Measurements from ENCODE around the gene CCSER2.
"Not testable (repeated sequence)": the region's sequence is repeated elsewhere in the genome, so short reads cannot be mapped to it uniquely, and the experiment has no call there.

CCSER2 gene

GRCh38 chr10:84522612-84523462 lies 194.4 kb downstream of the CCSER2 start:
- no peak for DNase-seq (ENCODE audit: low spot score)

- DNase-seq (ENCODE audit: low spot score), result no peak
Observed at GRCh38 chr10:84523526-84523925, 195.1 kb downstream of the CCSER2 start.

DNA sequence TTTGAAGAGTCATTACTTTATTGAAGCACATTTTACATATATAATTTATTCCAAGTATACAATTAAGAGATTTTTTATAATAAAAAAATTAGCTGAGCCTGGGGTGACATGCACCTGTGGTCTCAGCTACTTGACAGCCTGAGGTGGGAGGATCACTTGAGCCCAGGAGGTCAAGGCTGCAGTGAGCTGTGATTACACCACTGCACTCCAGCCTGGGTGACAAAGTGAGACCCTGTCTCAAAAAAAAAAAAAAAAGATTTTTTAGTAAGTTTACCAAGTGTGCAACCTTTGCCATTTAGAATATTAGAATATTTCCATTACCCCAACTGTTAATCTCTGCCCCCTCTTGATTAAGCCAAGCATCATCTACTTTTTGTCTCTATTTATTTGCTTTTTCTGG lies 196.0 kb downstream of the CCSER2 start:
- no peak for DNase-seq (ENCODE audit: low spot score)

- DNase-seq (ENCODE audit: low spot score), result no peak
Observed at GRCh38 chr10:84525120-84525806, 196.9 kb downstream of the CCSER2 start.

DNA sequence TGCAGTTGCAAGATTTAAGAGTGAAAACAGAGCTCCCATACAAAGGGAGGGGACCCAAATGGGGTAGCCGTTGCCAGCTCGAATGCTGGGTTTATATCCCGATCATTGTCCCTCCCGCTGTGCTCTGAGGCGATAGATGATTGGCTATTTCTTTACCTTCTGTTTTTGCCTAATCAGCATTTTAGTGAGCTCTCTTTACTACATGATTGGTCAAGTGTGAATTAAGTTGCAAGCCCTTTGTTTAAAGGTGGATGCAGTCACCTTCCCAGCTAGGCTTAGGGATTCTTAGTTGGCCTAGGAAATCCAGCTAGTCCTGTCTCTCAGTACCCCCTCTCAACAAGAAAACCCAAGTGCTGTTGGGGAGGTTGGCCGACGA lies 197.4 kb downstream of the CCSER2 start:
- not testable (repeated sequence) for DNase-seq (ENCODE audit: low spot score)

GRCh38 chr10:84527386-84527785 lies 199.0 kb downstream of the CCSER2 start:
- not testable (repeated sequence) for DNase-seq (ENCODE audit: low spot score)

DNA sequence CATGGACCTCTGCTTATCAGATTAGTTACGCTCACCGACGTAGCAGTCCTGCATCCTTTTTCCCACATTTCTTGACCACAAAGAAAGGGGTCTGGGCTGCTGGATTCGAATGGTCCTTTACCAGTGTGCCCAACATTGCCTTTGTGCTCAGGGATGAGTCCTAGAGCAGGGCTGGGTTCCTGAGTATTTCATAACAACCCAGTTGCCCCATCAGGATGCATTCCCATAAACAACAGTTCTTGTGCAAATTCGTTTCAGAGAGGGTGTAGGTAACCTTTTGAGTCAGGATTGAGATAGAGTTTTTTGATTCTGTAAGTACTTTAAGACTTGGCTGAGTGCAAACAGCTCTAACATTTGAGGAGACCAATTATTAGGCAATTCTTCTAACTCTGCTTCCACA lies 200.1 kb downstream of the CCSER2 start:
- not testable (repeated sequence) for DNase-seq (ENCODE audit: low spot score)

- DNase-seq (ENCODE audit: low spot score), result no peak
Observed at GRCh38 chr10:84530724-84531325, 202.4 kb downstream of the CCSER2 start.

- no peak for DNase-seq (ENCODE audit: low spot score)
Observed at GRCh38 chr10:84531396-84531795, 203.0 kb downstream of the CCSER2 start.

- DNase-seq (ENCODE audit: low spot score), result no peak
Observed at GRCh38 chr10:84534168-84534567, 205.8 kb downstream of the CCSER2 start.

GRCh38 chr10:84537447-84537931 lies 209.1 kb downstream of the CCSER2 start:
- DNase-seq (ENCODE audit: low spot score), result peak; percentile 63

GRCh38 chr10:84538036-84538435 lies 209.6 kb downstream of the CCSER2 start:
- no peak for DNase-seq (ENCODE audit: low spot score)

DNA sequence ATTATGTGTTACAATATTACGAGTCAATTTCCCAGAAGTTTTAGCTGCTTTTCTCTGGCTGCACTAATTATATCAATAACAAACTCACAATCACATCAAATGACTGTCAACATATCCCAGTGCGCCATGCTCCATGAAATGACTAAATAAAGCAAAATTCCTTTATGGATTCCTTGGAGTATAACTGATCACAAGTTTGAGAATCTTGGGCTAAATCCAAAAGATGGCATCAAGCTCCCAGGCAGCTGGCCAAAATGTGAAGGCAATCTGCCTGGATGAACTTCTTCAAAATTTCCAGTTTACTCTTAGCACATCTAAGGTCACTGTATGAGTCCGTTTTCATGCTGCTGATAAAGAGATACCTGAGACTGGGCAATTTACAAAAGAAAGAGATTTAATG lies 210.8 kb downstream of the CCSER2 start:
- no peak for DNase-seq (ENCODE audit: low spot score)

GRCh38 chr10:84540022-84540616 lies 211.7 kb downstream of the CCSER2 start:
- no peak for DNase-seq (ENCODE audit: low spot score)

GRCh38 chr10:84540617-84541288 lies 212.4 kb downstream of the CCSER2 start:
- DNase-seq (ENCODE audit: low spot score), result peak; percentile 39

DNA sequence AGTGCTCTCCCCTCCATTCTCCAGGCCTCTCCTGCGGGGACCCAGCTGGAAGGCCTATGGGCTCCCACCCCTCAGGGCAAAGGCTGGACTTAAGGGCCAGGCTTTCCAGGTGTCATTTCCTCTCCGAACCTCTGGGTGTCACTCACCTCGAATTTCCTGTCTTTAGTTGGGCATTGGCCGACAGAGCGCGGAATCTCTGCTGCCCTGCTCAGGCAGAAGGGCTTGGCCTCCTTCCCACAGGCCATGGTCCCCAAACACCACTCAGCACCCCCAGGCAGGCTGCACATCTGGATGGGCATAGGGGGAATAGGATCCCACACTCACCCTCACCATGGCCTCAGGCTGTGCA lies 212.9 kb downstream of the CCSER2 start:
- no peak for DNase-seq (ENCODE audit: low spot score)

DNA sequence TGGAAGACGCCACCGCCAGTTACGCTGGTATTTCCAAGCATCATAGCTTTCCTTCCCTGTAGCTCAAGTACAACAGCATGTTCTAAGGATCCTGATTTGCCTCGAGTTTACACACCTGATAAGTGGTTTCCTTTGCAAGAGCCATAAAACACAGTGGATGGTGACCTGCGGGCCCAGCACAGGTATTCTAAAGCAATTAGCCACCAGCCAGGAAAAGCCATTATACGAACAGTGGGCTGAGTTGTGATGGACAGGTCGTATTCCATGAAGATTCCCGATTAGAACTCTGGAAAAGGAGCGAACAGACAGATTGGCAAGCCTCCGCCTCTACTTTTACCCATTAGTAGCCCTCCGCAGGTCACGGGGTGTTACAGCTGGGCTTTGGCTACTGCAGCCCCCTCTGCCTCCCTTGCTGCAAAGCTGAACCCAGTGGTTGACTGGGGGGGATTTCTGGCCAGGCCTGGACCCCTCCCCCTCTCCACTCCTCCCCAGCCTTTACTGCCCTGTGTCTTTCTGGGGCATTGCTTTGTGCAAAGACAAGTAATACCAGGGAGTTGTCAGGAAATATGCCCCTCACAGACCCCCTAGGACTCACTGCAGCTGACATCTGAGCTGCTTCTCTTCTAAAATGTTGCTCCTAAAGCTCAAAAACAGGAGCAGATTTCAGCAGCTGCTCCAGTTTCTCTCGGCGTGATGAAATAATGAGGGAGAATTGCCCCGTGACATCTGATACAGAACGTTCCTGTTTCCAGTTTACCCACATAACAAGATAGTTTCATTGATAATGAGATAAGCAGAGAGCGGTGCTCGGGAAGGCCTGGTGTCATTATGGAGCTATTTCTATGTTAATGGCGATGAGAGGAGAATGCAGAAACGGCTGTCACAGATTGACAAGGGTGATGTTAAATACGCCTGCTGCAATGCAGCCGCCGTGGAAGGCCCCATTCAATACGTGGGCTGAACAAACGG lies 214.4 kb downstream of the CCSER2 start:
- DNase-seq (ENCODE audit: low spot score), result peak; percentile 15

- no peak for DNase-seq (ENCODE audit: low spot score)
Observed at GRCh38 chr10:84543948-84544347, 215.6 kb downstream of the CCSER2 start.

DNA sequence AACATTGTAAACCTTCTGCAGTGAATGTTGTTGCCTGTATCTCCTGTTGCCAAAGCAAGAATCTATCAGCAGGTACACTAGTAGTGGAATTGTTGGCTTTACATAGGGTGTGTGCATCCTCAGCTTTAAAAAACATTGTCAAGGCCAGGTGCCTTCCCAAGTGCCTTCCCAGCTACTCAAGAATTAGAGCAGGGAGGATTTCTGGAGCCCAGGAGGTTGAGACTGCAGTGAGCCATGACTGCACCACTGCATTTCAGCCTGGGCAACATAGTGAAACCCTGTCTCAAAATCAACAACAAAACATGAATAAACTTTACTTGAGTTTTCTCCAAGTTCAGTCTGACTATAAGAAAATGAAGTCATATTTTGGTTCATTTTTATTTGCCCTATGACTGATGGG lies 217.3 kb downstream of the CCSER2 start:
- no peak for DNase-seq (ENCODE audit: low spot score)

DNA sequence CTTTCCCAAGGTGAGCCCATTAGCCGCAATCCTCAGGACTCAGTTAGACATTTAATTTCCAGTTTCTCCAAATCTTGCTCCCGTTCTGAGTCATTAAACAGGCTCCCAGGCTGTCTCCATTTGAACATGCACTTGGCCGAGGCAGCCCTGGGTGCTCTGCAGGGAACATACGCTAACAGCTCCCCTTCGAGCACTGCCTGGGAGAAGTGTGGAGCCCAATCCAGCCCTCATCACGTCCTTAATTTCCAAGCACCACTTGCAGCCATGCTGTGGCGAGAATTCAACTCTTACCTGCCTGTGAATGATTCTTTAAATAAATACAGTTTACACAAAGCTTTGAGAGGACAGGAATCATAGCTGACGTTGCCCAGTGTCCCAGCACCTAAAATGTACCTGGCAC lies 218.2 kb downstream of the CCSER2 start:
- DNase-seq (ENCODE audit: low spot score), result no peak

- no peak for DNase-seq (ENCODE audit: low spot score)
Observed at GRCh38 chr10:84547616-84548015, 219.2 kb downstream of the CCSER2 start.
